K562 (cell line): ENCODE data around the gene EMX1. TPM values are rescaled to one million over a fixed set of nuclear protein-coding genes. Genes with fewer than 3 reads are reported as not detected.

Experiments used
- BHLHE40 ChIP-seq: IDR thresholded peaks from 2 replicates; pipeline ENCODE4 v1.6.1; 2011; ENCODE audit warnings: low read length, improper control_type of control experiment
- CLOCK ChIP-seq: fragments of 250-450 bp; sonication (Bioruptor Pico); IDR thresholded peaks from 2 replicates; pipeline ENCODE4 v1.4.0; 2020; ENCODE audit warnings: mild to moderate bottlenecking, moderate library complexity, borderline replicate concordance
- CREB1 ChIP-seq, 2 experiments: sonication (generic) in 1 of 2; formaldehyde crosslinking in 1 of 2; IDR thresholded peaks; 2 replicates each; pipeline versions ENCODE4 v1.6.1 to v1.8.0; 2012 to 2022; ENCODE audit warnings: inconsistent platforms in 1 of 2, mild to moderate bottlenecking in 1 of 2, missing genetic modification reagents in 1 of 2, moderate library complexity in 1 of 2
- FOXK2 ChIP-seq, 2 experiments: fragments of 450-650 bp; IDR thresholded peaks in 1 of 2; conservative IDR thresholded peaks in 1 of 2; 2 replicates each; pipeline ENCODE4 v1.6.1; 2016; ENCODE audit warnings: low read depth in 2 of 2, mild to moderate bottlenecking in 1 of 2
- GATAD2B ChIP-seq: fragments of 450-650 bp; IDR thresholded peaks from 2 replicates; pipeline ENCODE4 v1.6.1; 2017; ENCODE audit warnings: mild to moderate bottlenecking, borderline replicate concordance
- GMEB1 ChIP-seq: fragments of 250-450 bp; sonication (Bioruptor Pico); IDR thresholded peaks from 2 replicates; pipeline ENCODE4 v1.4.0; 2020; ENCODE audit warnings: mild to moderate bottlenecking
- REST ChIP-seq, 2 experiments: fragments of 450-650 bp; formaldehyde crosslinking in 1 of 2; IDR thresholded peaks; 2 replicates each; pipeline versions ENCODE4 v1.4.0 to v1.6.1; 2014 to 2020; ENCODE audit warnings: mild to moderate bottlenecking in 2 of 2, borderline replicate concordance in 1 of 2, low read depth in 1 of 2
- ZNF354B ChIP-seq: fragments of 250-450 bp; sonication (Bioruptor Pico); IDR thresholded peaks from 2 replicates; pipeline ENCODE4 v1.4.0; 2020
- ZNF592 ChIP-seq: fragments of 450-650 bp; IDR thresholded peaks from 2 replicates; pipeline ENCODE4 v1.6.1; 2017; ENCODE audit warnings: antibody characterized with exemption, mild to moderate bottlenecking
- polyA plus RNA-seq, 8 experiments: library from polyadenylated mRNA; depleted of rRNA in 4 of 8; stranded (reverse) in 5 of 8; unstranded in 3 of 8; fragments of >200 nt; fragmentation: Nextera tagmentation in 2 of 8; fragmentation: Illumina TruSeq in 1 of 8; extraction: Ambion mirVana in 2 of 8; extraction: Trizol in 1 of 8; gene quantifications; 2 replicates each; pipeline versions ENCODE4 v1.2.1 to v1.2.3, GENCODE V29; 2011 to 2014; ENCODE audit warnings: inconsistent platforms in 1 of 8, missing spikeins in 1 of 8
- total RNA-seq, 7 experiments: library from RNA; depleted of rRNA in 6 of 7; stranded (reverse); fragments of >200 nt in 6 of 7; fragmentation: Illumina TruSeq in 2 of 7; extraction: Trizol in 2 of 7; gene quantifications; 2 replicates each; pipeline versions ENCODE4 v1.2.1 to v1.2.3, GENCODE V29; 2011 to 2021; ENCODE audit warnings: low replicate concordance in 1 of 7

The EMX1 gene
- total and polyA plus RNA-seq, 9 of the 15 experiments (the other 6 are each of a cell fraction or from before 2014, with no cell fraction given) = 0.10 to 0.32 (median 0.21) TPM; not detected in 6

- TF ChIP-seq REST (IDR thresholded peaks at IDR 0.05; ENCODE audit: borderline replicate concordance) (peak; percentile 42; the same call in 1 of the 2 replicates), REST (CRISPR knock-in tag; IDR thresholded peaks at IDR 0.05; ENCODE audit: low read depth) (no peak), ZNF354B (no peak), CREB1 (IDR thresholded peaks at IDR 0.05) (no peak), CREB1 (CRISPR knock-in tag; IDR thresholded peaks at IDR 0.05) (no peak), CLOCK (CRISPR knock-in tag) (no peak), FOXK2 (conservative IDR thresholded peaks at IDR 0.05 in 1 of 2, IDR thresholded peaks at IDR 0.05 in 1 of 2; ENCODE audit: low read depth in 2 of 2) (no peak), BHLHE40 (no peak), GATAD2B (no peak), GMEB1 (CRISPR knock-in tag) (no peak), ZNF592 (no peak)
These were observed 24.7 kb upstream of the EMX1 start (continued) for GRCh38 chr2:72892506-72893173.
